Skin of body (tissue), 1 donor: ENCODE results near the gene CMKLR1. TPM values are rescaled to one million over a fixed set of nuclear protein-coding genes. Genes with fewer than 3 reads are reported as not detected.

Experiments used
- total RNA-seq: library from RNA; depleted of rRNA; stranded (reverse); fragments of >200 nt; gene quantifications from one replicate; pipeline ENCODE4 v1.2.3, GENCODE V29; 2014

The CMKLR1 gene
- total RNA-seq, 1 donor from 2014 or later = 10.0 TPM

Other genes with a start within 250 kb of the CMKLR1 start
- 2.0 TPM for gene WSCD2, start 210.0 kb downstream of the CMKLR1 start, total RNA-seq
- gene FICD, start 176.0 kb upstream of the CMKLR1 start, total RNA-seq = 2.2 TPM
- 88.6 TPM for gene SART3, start 221.9 kb upstream of the CMKLR1 start, total RNA-seq
- gene ISCU, start 223.3 kb upstream of the CMKLR1 start, total RNA-seq = 74.7 TPM